Neural cell (in vitro differentiated cells): ENCODE data around the gene SLC25A42. TPM values are rescaled to one million over a fixed set of nuclear protein-coding genes. Genes with fewer than 3 reads are reported as not detected.

ENCODE experiments used
- H2AFZ ChIP-seq: fragments of 200-600, 300-800 bp; sonication (generic), shearing (Covaris generic); 2 replicates; pipeline ENCODE4 v1.6.0; 2014; ENCODE audit warnings: low read depth, mild to moderate bottlenecking, antibody characterized with exemption, low read length, moderate library complexity
- H3F3A ChIP-seq: fragments of 200-600 bp; shearing (Covaris generic); 2 replicates; pipeline ENCODE4 v1.6.1; 2016; ENCODE audit warnings: mild to moderate bottlenecking, moderate library complexity, mixed read lengths, antibody characterized with exemption, low read length; ENCODE audit not compliant: insufficient read depth, poor library complexity, severe bottlenecking
- H3K27ac ChIP-seq: fragments of 200-600, 300-800 bp; sonication (generic), shearing (Covaris generic); 2 replicates; pipeline ENCODE4 v1.5.1; 2014; ENCODE audit warnings: mild to moderate bottlenecking, low read length, moderate library complexity
- H3K27me3 ChIP-seq: fragments of 300-800, 200-600 bp; sonication (generic), shearing (Covaris generic); 2 replicates; pipeline ENCODE4 v1.6.0; 2014; ENCODE audit warnings: mild to moderate bottlenecking, low read depth, low read length, moderate library complexity; ENCODE audit not compliant: insufficient read depth
- H3K36me3 ChIP-seq: fragments of 300-800, 200-600 bp; sonication (generic), shearing (Covaris generic); 2 replicates; pipeline ENCODE4 v1.5.1; 2014; ENCODE audit warnings: mild to moderate bottlenecking, antibody characterized with exemption, low read length, moderate library complexity; ENCODE audit not compliant: insufficient read depth
- H3K4me2 ChIP-seq: fragments of 300-800, 200-600 bp; sonication (generic), shearing (Covaris generic); 2 replicates; pipeline ENCODE4 v1.6.0; 2014; ENCODE audit warnings: mild to moderate bottlenecking, low read length
- H3K4me3 ChIP-seq: fragments of 300-800, 200-600 bp; sonication (generic), shearing (Covaris generic); 2 replicates; pipeline ENCODE4 v1.5.1; 2014; ENCODE audit warnings: mild to moderate bottlenecking, low read length, moderate library complexity
- H3K79me2 ChIP-seq: fragments of 200-600 bp; shearing (Covaris generic); replicated peaks from 2 replicates; pipeline ENCODE4 v1.6.0; 2014; ENCODE audit warnings: mild to moderate bottlenecking, low read length, moderate library complexity; ENCODE audit not compliant: insufficient read depth
- H3K9ac ChIP-seq: fragments of 300-800, 200-600 bp; sonication (generic), shearing (Covaris generic); 2 replicates; pipeline ENCODE4 v1.6.1; 2016; ENCODE audit warnings: mild to moderate bottlenecking, low read length, mixed read lengths
- H3K9me2 ChIP-seq: fragments of 200-600 bp; shearing (Covaris generic); 2 replicates; pipeline ENCODE4 v1.6.1; 2016; ENCODE audit warnings: mild to moderate bottlenecking, low read length, mixed read lengths; ENCODE audit not compliant: insufficient read depth
- H3K9me3 ChIP-seq: fragments of 200-600, 300-800 bp; sonication (generic), shearing (Covaris generic); 2 replicates; pipeline ENCODE4 v1.6.1; 2016; ENCODE audit warnings: mild to moderate bottlenecking, mixed run types, low read length, moderate library complexity, mixed read lengths
- H4K20me1 ChIP-seq: fragments of 200-600 bp; shearing (Covaris generic); 2 replicates; pipeline ENCODE4 v1.6.1; 2016; ENCODE audit warnings: mild to moderate bottlenecking, mixed run types; ENCODE audit not compliant: insufficient read depth
- CTCF ChIP-seq: fragments of 450-650 bp; IDR thresholded peaks from 2 replicates; pipeline ENCODE4 v1.5.1; 2014; ENCODE audit warnings: antibody characterized with exemption, mild to moderate bottlenecking, moderate library complexity; ENCODE audit not compliant: poor library complexity, severe bottlenecking
- EP300 ChIP-seq: fragments of 450-650 bp; conservative IDR thresholded peaks from 2 replicates; pipeline ENCODE4 v1.6.1; 2014; ENCODE audit warnings: antibody characterized with exemption, mild to moderate bottlenecking, moderate library complexity; ENCODE audit not compliant: poor library complexity, severe bottlenecking
- EZH2 ChIP-seq: fragments of 200-600, 300-800 bp; shearing (Covaris generic), sonication (generic); IDR thresholded peaks from 2 replicates; pipeline ENCODE4 v1.6.1; 2014; ENCODE audit warnings: antibody characterized with exemption, low read length, borderline replicate concordance, mild to moderate bottlenecking; ENCODE audit not compliant: insufficient read depth, poor library complexity, severe bottlenecking
- MXI1 ChIP-seq: fragments of 450-650 bp; conservative IDR thresholded peaks from 2 replicates; pipeline ENCODE4 v1.6.1; 2014; ENCODE audit warnings: antibody characterized with exemption, mild to moderate bottlenecking; ENCODE audit not compliant: poor library complexity, severe bottlenecking
- POLR2AphosphoS5 ChIP-seq: IDR thresholded peaks from 2 replicates; pipeline ENCODE4 v1.6.1; 2012
- RAD21 ChIP-seq: fragments of 450-650 bp; conservative IDR thresholded peaks from 2 replicates; pipeline ENCODE4 v1.6.1; 2014; ENCODE audit warnings: antibody characterized with exemption, mild to moderate bottlenecking, moderate library complexity
- REST ChIP-seq: IDR thresholded peaks from 2 replicates; pipeline ENCODE4 v1.6.1; 2012; ENCODE audit warnings: borderline replicate concordance
- SMC3 ChIP-seq: fragments of 450-650 bp; conservative IDR thresholded peaks from 2 replicates; pipeline ENCODE4 v1.6.1; 2014; ENCODE audit warnings: antibody characterized with exemption, mild to moderate bottlenecking, moderate library complexity; ENCODE audit not compliant: poor library complexity
- TAF1 ChIP-seq: IDR thresholded peaks from 2 replicates; pipeline ENCODE4 v1.6.1; 2012; ENCODE audit warnings: low read depth
- polyA plus RNA-seq: library from polyadenylated mRNA; depleted of rRNA; stranded (reverse); fragments of >200 nt; gene quantifications from 2 replicates; pipeline ENCODE4 v1.2.3, GENCODE V29; 2014

The SLC25A42 gene
- polyA plus RNA-seq, 1 donor from 2014 or later: 22.7 TPM

GRCh38 chr19:19054939-19055440 is 8.8 kb upstream of the SLC25A42 start:
- H3F3A ChIP-seq: no peaks in the 10 kb centered on the region
- TF ChIP-seq POLR2AphosphoS5: no peak
- no peak for TF ChIP-seq CTCF
- no peak for TF ChIP-seq EZH2
- TF ChIP-seq TAF1: no peak
- TF ChIP-seq SMC3: no peak
- TF ChIP-seq RAD21: no peak
- no peak for TF ChIP-seq REST
- no peak for TF ChIP-seq MXI1
- TF ChIP-seq EP300: no peak
- no peaks in the 10 kb centered on the region for H3K9me2 ChIP-seq
- H3K27me3 ChIP-seq: no peaks in the 10 kb centered on the region
- no peaks in the 10 kb centered on the region for H3K36me3 ChIP-seq
- no peaks in the 10 kb centered on the region for H3K79me2 ChIP-seq
- no peak overlapping the region for H3K4me2 ChIP-seq
- no peak overlapping the region for H3K4me3 ChIP-seq
- no peak overlapping the region for H2AFZ ChIP-seq
- no peak overlapping the region for H3K9ac ChIP-seq
- no peaks in the 10 kb centered on the region for H3K9me3 ChIP-seq
- H3K27ac ChIP-seq: no peak overlapping the region
- H4K20me1 ChIP-seq: no peaks in the 10 kb centered on the region

- no peak overlapping the region for H3K9ac ChIP-seq
- H3K79me2 ChIP-seq: no peaks in the 10 kb centered on the region
- H3F3A ChIP-seq: no peaks in the 10 kb centered on the region
- H3K9me3 ChIP-seq: no peaks in the 10 kb centered on the region
- no peak overlapping the region for H2AFZ ChIP-seq
- H3K27me3 ChIP-seq: no peaks in the 10 kb centered on the region
- no peak for TF ChIP-seq EP300
- no peak for TF ChIP-seq MXI1
- no peak for TF ChIP-seq EZH2
- TF ChIP-seq RAD21: no peak
- no peak for TF ChIP-seq TAF1
- TF ChIP-seq POLR2AphosphoS5: no peak
- no peak for TF ChIP-seq CTCF
- no peak for TF ChIP-seq REST
- no peak for TF ChIP-seq SMC3
- no peaks in the 10 kb centered on the region for H4K20me1 ChIP-seq
- H3K36me3 ChIP-seq: no peaks in the 10 kb centered on the region
- H3K9me2 ChIP-seq: no peaks in the 10 kb centered on the region
- no peak overlapping the region for H3K27ac ChIP-seq
- H3K4me2 ChIP-seq: no peak overlapping the region
- H3K4me3 ChIP-seq: no peak overlapping the region
These were observed 8.1 kb upstream of the SLC25A42 start for GRCh38 chr19:19055701-19056100.
